ENCODE data around the gene SCAPER.
A peak's percentile ranks its signal among the peaks of the same experiment; 100 is the strongest.

The SCAPER gene

DNA sequence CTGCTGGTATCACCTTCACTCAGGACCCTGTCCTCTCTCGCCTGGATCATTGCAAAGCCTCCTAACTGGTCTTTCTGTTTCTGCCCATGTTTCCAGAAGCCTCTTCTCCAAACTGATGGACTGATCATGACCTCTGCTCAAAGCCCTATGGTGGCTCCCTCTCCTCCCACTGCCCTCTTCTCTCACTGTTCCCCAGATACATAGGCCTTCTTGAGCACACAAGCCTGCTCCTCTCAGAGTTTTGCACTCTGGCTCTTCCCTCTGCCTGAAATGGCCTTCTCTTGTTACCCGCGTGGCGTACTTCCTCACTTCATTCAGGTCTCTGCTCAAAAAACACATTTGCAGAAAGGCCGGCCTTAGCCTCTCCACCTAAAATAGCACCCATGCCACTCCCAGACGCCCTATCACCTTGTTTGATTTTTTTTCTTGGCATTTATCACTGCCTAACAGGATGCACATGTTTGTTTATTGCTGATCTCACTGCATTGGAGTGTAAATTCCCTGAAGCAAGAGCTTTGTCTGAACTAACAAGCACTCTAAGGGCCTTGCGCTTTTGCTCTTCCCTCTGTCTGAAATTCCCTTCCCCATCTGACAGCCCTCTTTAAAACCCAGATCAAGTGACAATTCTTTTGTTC lies 592.5 kb downstream of the SCAPER start:
- TF ChIP-seq, protein P1, sequence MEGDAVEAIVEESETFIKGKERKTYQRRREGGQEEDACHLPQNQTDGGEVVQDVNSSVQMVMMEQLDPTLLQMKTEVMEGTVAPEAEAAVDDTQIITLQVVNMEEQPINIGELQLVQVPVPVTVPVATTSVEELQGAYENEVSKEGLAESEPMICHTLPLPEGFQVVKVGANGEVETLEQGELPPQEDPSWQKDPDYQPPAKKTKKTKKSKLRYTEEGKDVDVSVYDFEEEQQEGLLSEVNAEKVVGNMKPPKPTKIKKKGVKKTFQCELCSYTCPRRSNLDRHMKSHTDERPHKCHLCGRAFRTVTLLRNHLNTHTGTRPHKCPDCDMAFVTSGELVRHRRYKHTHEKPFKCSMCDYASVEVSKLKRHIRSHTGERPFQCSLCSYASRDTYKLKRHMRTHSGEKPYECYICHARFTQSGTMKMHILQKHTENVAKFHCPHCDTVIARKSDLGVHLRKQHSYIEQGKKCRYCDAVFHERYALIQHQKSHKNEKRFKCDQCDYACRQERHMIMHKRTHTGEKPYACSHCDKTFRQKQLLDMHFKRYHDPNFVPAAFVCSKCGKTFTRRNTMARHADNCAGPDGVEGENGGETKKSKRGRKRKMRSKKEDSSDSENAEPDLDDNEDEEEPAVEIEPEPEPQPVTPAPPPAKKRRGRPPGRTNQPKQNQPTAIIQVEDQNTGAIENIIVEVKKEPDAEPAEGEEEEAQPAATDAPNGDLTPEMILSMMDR (IDR thresholded peaks at IDR 0.05) = no peak
- Mint-ChIP-seq H3K27me3 (ENCODE audit: low read depth, poor library complexity) (peaks cover 6% of the 10 kb centered on the region), H3K27ac (peak overlapping the region; percentile 17), H3K4me1 (peaks cover 40% of the 10 kb centered on the region), H3K36me3 (ENCODE audit: low read depth) (peaks cover 21% of the 10 kb centered on the region), H3K9me3 (peaks cover 3% of the 10 kb centered on the region), H3K4me3 (peak overlapping the region; percentile 35)
- no peak for DNase-seq

DNA sequence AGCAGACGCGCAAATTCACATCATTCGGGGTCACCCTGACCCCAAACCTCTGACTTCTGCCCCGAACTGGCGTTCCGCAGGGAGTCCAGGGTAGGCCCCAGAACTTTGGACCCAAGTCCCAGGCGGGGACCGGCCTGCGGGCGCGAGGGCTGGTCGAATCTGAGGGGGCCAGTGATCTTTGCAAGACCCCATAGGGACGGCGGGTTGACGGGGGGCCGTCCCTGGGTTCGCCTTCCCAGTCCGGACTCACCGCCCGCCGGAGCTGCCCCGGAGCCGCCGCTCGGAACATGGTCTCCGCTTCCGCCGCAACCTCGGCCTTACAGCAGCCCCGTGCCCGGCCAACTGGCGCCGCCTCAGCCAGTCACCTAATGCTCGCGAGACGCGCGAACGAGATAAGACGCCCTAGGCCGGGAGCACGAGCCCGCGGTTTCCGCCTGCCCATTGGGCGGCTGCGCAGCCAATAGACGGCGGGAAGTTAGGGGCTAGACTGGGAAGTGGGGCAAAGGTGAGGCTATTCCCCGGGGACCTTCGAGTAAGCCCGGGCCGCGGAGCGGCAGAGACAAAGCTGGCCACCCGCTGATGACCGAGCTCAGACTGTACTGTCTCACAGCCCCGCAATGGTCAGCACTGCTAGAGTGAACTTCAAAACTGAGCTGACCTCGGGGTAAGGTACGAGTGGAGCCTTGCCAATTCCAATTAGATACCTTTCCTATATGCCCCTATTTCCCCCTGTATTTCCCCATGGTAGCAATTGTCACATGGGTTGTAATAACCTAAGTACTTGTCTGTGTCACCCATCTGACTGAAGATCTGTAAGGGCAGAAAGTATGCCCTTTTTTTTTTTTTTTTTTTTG lies 593.8 kb downstream of the SCAPER start, which contains the start of gene ETFA:
ETFA (minus strand) TSS at position 370 of the 854 bp plus-strand sequence; CDS start at position 289, 81 bp downstream.
- Mint-ChIP-seq H3K36me3 (ENCODE audit: low read depth) (peaks cover 27% of the 10 kb centered on the region), H3K27ac (peak within 1 kb of the TSS; percentile 98), H3K4me1 (peaks cover 40% of the 10 kb centered on the region), H3K9me3 (peaks cover 3% of the 10 kb centered on the region), H3K4me3 (peak within 1 kb of the TSS; percentile 89), H3K27me3 (ENCODE audit: low read depth, poor library complexity) (no peaks in the 10 kb centered on the region)
- TF ChIP-seq, protein P1 (IDR thresholded peaks at IDR 0.05) = no peak
- peak; percentile 93 for DNase-seq

DNA sequence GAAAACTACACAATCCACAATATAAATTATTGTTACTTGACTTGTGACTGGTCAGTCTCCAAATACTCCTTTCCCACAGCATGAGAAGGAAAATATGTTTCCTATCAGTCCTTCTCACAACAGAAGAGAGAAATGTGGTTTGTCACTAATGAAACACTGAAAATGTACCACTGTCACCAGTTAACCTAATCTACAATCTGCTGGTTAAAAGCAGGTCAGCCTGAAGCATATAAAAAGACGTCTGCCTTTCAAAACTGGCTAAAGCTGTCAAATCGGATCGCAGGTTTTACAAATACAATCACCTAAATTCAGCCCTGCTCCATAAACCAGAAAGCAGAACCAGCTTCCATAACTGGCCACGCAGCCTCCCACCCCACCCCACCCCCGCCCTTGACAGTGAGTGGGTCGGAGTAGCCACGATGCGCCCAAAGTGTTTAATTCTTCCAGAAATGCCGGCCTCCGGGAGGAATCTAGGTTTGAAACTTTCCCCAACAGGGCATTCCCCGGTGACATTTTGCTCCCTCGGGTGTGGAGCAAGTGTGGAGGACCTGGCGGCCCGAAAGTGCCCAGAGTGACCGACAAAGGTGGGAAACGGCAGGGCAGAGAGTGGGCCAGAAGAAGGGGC lies 594.6 kb downstream of the SCAPER start:
- Mint-ChIP-seq H3K4me3 (peak overlapping the region; percentile 89), H3K27me3 (ENCODE audit: low read depth, poor library complexity) (no peaks in the 10 kb centered on the region), H3K4me1 (peaks cover 40% of the 10 kb centered on the region), H3K27ac (no peak overlapping the region), H3K9me3 (peaks cover 3% of the 10 kb centered on the region), H3K36me3 (ENCODE audit: low read depth) (peaks cover 31% of the 10 kb centered on the region)
- peak; percentile 37 for DNase-seq
- TF ChIP-seq, protein P1 (IDR thresholded peaks at IDR 0.05) = no peak

DNA sequence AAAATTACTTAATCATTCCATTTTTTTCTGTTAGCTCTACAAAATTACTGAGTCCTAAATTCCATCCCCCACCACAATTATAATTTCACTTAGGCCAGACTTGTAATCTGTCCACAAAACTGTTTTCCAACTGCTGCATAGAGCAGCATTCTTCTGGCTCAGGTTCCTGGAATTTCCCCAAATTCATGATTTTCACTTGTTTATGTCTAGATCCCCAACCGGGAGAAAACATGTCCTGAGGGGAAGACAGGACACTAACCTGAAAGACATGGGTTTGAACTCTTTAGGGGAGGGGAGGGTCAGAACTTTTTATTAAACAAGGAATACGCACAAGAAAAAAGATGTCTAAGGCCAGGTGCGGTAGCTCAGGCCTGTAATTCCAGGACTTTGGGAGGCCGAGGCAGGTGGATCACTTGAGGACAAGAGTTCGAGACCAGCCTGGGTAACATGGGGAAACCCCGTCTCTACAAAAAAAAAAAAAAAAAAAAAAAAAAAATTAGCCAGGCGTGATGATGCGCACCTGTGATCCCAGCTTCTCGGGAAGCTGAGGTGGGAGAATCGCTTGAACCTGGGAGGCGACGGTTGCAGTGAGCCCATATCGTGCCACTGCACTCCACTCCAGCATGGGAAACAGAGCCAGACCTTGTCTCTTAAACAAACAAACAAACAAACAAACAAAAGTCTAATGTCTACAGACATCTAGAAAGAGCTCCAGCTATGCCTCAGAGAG lies 595.4 kb downstream of the SCAPER start:
- Mint-ChIP-seq H3K9me3 (peaks cover 8% of the 10 kb centered on the region), H3K27me3 (ENCODE audit: low read depth, poor library complexity) (no peaks in the 10 kb centered on the region), H3K27ac (peak overlapping the region; percentile 90), H3K4me3 (peak overlapping the region; percentile 89), H3K36me3 (ENCODE audit: low read depth) (peaks cover 39% of the 10 kb centered on the region), H3K4me1 (peaks cover 40% of the 10 kb centered on the region)
- TF ChIP-seq, protein P1 (IDR thresholded peaks at IDR 0.05) = no peak
- DNase-seq = no peak

DNA sequence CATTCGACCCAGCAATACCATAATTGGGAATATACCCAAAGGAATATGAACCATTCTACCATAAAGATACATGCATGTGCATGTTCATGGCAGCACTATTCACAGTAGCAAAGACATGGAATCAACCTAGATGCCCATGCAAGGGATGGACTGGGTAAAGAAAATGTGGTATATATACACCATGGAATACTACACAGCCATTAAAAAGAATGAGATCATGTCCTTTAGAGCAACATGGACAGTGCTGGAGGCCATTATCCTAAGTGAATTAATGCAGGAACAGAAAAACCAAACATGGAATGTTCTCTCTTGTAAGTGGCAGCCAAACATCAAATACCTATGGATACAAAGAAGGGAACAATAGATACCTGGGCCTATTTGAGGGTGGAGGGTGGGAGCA lies 601.2 kb downstream of the SCAPER start:
- TF ChIP-seq, protein P1 (IDR thresholded peaks at IDR 0.05) = no peak
- H3K9me3 Mint-ChIP-seq = peaks cover 14% of the 10 kb centered on the region
- H3K27me3 Mint-ChIP-seq (ENCODE audit: low read depth, poor library complexity) = peaks cover 4% of the 10 kb centered on the region
- H3K36me3 Mint-ChIP-seq (ENCODE audit: low read depth) = peaks cover 46% of the 10 kb centered on the region
- no peak for DNase-seq
- H3K4me1 Mint-ChIP-seq = peaks cover 5% of the 10 kb centered on the region
- H3K27ac Mint-ChIP-seq = no peak overlapping the region
- H3K4me3 Mint-ChIP-seq = no peak overlapping the region
